Astrocyte (in vitro differentiated cells and primary cell): ENCODE results near the gene TNFRSF4.

Experiments used
- CTCF ChIP-seq: IDR thresholded peaks from 2 replicates; pipeline ENCODE4 v1.5.1; 2011; ENCODE audit warnings: low read depth, mild to moderate bottlenecking, inconsistent platforms, low read length, moderate library complexity; ENCODE audit not compliant: insufficient read depth
- EZH2 ChIP-seq: IDR thresholded peaks from 2 replicates; pipeline ENCODE4 v1.6.1; 2012; ENCODE audit warnings: mild to moderate bottlenecking, low read length, inconsistent platforms; ENCODE audit not compliant: insufficient read depth

DNA sequence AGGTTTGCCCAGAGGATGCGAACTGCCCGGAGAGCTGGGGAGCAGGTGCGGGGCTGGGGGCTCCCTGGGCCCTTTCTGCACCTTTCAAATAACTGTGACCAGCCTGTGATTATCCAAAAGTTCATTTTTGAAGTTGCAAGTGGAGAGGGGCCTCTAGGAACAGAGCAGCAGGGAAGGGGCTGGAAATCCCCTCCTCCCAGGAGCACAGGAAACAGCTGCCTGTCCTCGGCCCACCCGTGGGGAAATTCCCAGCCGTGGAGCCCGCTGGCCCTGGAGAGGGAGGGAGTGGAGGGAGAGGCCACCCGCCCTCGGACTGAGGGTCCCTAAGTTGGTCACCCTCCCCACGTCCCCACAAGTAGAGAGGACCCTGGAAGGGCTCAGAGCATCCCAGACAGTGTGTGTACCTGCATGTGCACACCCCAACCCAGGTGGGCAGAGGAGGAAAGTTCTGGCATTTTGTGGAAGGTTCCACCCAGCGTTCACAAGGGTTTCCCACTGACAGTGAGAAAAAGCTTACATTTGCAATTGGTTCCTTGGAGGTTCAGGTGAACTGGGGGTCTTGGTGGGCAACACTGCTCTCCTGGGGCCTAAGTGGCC lies 1.2 kb upstream of the TNFRSF4 start:
- TF ChIP-seq EZH2 = no peak
- no peak for TF ChIP-seq CTCF
